ENCODE data around the gene MYH16.
"Not testable (repeated sequence)": the region's sequence is repeated elsewhere in the genome, so short reads cannot be mapped to it uniquely, and the experiment has no call there.

Gene MYH16

GRCh38 chr7:99272476-99273045 lies at the start of gene MYH16:
Gene MYH16 (plus strand): TSS chr7:99272839.
- DNase-seq: no peak

DNA sequence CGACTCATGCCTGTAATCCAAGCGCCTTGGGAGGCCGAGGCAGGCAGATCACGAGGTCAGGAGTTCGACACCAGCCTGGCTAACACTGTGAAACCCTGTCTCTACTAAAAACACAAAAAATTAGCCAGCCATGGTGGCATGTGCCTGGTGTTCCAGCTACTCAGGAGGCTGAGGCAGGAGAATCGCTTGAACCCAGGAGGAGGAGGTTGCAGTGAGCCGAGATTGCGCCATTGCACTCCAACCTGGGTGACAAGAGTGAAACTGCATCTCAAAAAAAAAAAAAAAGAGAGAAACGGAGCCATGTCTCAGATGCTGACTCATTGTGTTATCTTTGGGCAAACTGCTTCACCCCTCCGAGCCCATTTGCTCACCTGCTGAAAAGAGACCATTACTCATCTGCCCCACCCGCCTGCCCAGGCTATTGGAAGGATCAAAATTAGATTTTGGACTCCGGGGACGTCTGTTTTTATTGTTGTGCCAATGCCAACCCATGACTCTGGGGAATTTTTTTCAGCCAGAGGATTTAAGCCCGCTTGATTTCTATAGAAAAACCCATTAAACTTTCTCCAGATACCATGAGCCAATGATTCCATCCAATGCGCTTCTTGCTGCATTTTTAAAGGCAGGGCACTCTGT lies 48.3 kb upstream of the MYH16 start:
- DNase-seq: not testable (repeated sequence)

GRCh38 chr7:99224899-99225265 lies 47.8 kb upstream of the MYH16 start:
- DNase-seq: no peak

- DNase-seq: no peak
Measured at GRCh38 chr7:99229234-99229633, 43.4 kb upstream of the MYH16 start.

DNA sequence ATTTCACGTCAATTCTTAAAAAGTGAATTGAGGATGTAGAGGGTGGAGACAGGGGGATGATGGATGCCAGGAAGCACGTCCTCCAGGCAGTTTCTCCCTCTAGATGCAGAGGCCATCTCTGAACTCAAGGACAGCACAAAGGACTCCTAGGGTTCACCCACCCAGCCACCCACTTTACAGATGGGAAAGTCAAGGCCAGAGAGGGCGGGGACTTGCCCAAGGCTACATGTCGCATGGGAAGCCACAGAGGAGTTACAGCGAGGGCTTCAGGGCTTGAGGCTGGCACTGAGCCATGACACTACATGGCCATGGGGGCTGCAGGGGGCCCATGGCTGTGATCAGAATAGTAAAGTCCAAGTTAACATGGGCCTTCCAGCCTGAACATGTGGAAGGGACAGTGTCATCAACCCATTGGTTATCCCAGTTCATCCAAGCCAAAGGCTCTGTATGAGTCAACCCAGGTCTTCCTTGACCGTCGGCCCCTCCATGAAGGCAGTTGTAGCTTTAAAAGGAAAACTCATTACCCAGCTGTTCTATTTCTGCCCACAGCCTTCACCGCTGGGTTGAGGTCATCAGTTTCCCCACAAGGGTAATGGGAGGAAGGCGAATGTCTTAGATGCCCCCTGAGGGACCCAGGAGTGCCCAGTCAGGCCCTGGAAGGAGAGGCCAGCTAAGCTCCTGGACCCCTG lies 40.4 kb upstream of the MYH16 start:
- DNase-seq: no peak

GRCh38 chr7:99232955-99233354 lies 39.7 kb upstream of the MYH16 start:
- not testable (repeated sequence) for DNase-seq

DNA sequence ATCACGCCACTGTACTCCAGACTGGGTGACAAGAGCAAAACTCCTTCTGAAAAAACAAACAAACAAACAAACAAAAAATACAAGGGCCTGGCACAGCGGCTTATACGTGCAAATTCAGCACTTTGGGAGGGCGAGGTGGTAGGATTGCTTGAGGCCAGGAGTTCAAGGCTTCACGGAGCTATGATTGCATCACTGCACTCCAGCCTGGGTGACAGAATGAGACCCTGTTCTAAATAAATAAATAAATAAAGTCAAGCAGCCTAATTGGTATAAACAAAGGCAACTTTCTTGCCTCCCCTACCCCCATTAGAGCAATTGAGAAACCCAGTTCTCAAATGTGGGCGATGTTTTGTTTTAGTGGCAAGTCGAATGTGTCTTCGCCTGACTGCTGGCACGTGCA lies 38.5 kb upstream of the MYH16 start:
- no peak for DNase-seq

GRCh38 chr7:99235925-99236324 lies 36.7 kb upstream of the MYH16 start:
- no peak for DNase-seq

GRCh38 chr7:99237876-99238275 lies 34.8 kb upstream of the MYH16 start:
- DNase-seq: not testable (repeated sequence)

DNA sequence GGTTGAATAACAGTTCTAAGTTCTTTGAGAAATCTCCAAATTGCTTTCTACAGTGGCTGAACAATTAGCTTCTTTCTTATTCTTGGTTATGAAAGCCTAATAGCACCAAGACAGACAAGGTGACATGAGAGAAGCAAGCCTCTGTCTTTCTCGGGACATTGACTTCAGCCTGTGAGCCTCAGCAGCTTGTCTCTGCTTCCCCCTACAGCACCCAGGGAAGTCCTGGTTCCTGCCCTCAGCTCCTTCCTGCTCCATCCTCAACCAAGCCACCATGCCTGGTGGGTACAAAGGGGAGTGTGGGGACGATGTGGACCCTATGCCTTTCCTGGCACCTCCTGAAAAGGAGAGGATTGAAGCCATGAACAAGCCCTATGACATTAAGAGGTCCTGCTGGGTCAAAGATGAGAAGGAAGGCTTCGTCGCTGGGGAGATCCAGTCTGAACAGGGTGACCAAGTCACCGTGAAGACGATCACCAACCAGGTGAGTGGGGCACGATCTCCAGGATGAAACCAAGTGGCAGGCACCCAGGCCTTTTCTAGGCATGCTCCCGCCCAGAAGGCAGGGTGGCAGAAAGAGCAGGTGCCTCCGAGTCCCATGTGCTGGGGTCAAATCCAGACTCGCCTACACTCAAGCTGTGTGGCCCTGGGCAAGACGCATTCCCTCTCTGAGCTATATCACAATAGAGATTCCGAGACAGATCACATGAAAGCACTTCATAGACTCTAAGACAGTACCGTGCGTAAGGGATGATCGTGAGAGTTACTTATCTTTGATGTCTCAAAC lies 33.9 kb upstream of the MYH16 start:
- no peak for DNase-seq

DNA sequence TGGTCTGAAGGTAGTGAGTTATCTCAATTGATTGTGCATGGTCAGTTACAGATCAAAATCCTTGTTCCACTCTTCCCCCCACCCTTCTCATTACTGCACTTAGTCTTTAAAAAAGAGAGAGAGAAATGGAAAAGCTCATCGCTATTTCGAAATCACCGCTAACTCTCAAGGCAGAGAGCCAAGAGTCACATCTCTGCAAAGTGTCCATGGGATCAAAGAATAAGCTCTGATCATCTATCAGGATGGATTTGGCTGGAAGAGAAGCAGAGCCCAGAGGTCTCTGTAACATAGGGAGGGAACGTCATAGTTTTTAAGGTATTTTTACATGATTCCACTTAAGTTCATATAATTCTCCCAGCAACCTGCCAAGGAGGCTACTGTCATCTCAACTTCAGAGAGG lies 30.0 kb upstream of the MYH16 start:
- no peak for DNase-seq

DNA sequence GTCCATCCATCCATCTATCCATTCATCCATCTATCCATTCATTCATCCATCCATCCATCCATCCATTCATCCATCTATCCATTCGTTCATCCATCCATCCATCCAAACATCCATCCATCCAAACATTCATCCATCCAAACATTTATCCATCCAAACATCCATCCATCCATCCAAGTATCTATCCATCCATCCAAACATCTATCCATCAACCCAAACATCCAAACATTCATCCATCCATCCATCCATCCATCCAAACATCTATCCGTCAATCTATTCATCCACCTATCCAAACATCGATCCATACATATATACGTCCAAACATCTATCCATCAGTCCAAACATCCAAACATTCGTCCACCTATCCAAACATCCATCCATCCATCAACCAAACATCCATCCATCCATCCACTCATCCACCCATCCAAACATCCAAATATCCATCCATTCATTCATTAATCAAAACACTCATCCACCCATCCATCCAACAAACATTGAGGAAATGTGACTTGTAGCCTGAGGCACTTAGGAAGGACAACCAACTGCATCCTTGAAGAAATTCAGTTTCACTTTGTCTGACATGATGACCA lies 28.8 kb upstream of the MYH16 start:
- no peak for DNase-seq

- DNase-seq: no peak
Measured at GRCh38 chr7:99244939-99245338, 27.7 kb upstream of the MYH16 start.

GRCh38 chr7:99248391-99249095 lies 24.1 kb upstream of the MYH16 start:
- no peak for DNase-seq

DNA sequence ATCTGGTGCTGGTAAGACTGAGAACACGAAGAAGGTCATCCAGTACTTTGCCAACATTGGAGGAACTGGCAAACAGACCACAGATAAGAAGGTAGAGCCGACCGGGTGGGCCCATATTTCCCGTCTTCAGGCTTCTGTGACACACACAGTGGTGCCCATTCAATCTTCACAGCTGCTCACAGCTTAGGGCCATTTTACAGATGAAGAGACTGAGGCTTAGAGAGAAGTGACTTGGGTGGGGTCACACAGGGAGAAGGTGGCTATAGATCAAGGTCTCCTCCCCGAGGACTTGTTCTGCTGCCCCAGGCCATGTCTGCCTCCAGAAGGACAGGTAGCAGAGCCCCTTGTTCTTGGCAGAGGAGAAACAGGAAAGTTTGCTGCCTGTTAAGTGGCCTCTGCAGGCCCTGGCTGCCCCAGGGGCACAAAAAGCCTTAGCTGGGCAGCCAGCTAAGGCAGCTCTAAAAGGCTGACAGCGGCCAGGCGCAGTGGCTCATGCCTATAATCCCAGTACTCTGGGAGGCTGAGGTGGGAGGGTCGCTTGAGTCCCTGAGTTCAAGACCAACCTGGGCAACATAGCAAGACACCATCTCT lies 22.6 kb upstream of the MYH16 start:
- DNase-seq: no peak

- DNase-seq: no peak
Measured at GRCh38 chr7:99252166-99252895, 20.3 kb upstream of the MYH16 start.

DNA sequence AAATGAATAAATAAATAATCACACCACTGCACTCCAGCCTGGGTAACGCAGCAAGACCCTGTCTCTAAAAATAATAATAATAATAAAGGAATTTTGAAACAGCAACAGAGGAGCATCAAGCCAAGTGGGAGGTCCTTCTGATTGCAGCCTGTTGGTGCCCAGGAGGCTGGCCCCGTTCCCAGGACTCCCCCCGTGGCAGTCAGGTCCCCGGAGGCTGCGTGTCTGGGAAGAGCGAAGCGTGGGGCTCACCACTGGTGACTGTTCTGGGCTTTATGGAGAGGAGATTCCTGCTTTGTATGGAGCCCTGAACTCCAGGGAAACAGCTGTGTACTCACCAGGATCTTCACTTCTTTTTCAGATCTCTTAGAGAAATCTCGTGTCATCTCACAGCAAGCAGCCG lies 19.3 kb upstream of the MYH16 start:
- no peak for DNase-seq

- no peak for DNase-seq
Measured at GRCh38 chr7:99254390-99254789, 18.2 kb upstream of the MYH16 start.

DNA sequence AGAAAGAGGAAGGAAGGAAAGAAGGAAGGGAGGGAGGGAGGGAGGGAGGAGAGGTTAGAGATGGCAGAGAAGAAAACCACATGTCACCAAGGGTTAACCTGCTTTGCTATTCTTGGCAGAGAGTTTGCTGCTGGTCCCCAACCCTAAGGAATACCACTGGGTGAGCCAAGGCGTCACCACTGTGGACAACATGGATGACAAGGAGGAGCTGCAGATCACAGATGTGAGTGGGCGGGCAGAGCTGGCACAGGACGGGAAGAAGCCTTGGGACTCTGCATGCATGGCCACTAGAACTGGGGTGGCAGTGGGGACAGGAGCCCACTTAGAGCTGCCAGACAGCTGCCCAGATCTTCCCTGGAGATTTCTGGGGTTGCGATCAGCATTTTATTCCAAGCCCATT lies 17.2 kb upstream of the MYH16 start:
- DNase-seq: no peak

- no peak for DNase-seq
Measured at GRCh38 chr7:99257065-99257464, 15.6 kb upstream of the MYH16 start.

GRCh38 chr7:99257675-99258074 lies 15.0 kb upstream of the MYH16 start:
- DNase-seq: no peak

GRCh38 chr7:99258501-99258900 lies 14.1 kb upstream of the MYH16 start:
- no peak for DNase-seq
